LoVo (cell line): ENCODE results near the gene MSGN1.
"Not testable (repeated sequence)": the region's sequence is repeated elsewhere in the genome, so short reads cannot be mapped to it uniquely, and the experiment has no call there.

Experiments used
- DNase-seq: peaks from one replicate; pipeline ENCODE4 v3.0.0-alpha.2; 2016; ENCODE audit warnings: low spot score

Gene MSGN1

GRCh38 chr2:17805166-17805565, 11.1 kb upstream of the MSGN1 start:
- DNase-seq, result no peak

GRCh38 chr2:17805717-17806363, 10.4 kb upstream of the MSGN1 start:
- no peak for DNase-seq

GRCh38 chr2:17813010-17813741, 3.1 kb upstream of the MSGN1 start:
- DNase-seq, result no peak

- no peak for DNase-seq
Observed at GRCh38 chr2:17813742-17814473, 2.4 kb upstream of the MSGN1 start.

DNA sequence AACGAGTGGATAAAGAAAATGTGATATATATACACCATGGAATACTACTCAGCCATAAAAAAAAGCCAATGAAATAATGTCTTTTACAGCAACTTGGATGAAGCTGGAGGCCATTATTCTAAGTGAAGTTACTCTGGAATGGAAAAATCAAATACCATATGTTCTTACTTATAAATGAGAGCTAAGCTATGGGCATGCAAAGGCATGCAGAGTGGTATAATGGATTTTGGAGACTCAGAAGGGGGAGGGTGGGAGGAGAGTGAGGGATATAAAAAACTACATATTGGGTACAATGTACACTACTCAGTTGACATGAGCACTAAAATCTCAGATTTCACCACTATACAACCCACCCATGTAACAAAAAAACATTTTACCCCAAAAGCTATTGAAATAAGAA, 1.7 kb upstream of the MSGN1 start:
- no peak for DNase-seq

- DNase-seq, result peak; percentile 16
Observed at GRCh38 chr2:17815468-17816184, 634 bp upstream of the MSGN1 start.

DNA sequence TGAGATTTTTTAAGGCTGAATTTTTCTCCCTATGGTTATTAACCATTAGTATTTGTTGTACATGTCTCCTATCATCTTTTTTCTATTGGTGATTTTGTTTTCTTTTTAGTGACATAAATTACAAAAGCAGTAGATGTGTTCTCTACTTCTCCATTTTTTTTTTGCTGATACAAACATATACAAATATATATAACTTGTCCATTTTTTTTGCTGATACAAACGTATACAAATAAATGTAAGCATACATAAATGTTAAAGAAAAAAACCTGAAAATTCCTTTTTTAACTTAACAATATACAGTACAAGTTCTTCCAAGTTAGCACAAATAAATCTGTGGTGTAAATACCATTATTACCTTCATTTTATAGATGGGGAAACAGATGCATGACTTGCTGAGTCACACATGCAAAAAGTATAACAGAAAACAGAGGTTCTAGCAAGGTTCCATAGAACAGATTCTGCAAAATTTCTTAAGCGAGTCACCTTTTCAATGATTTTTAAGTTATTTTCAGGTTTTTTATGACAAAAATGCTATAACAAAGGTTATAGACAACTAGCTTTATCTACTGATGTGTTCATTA, 2.1 kb downstream of the MSGN1 start:
- DNase-seq, result no peak

GRCh38 chr2:17821080-17821479, 4.8 kb downstream of the MSGN1 start:
- no peak for DNase-seq

DNA sequence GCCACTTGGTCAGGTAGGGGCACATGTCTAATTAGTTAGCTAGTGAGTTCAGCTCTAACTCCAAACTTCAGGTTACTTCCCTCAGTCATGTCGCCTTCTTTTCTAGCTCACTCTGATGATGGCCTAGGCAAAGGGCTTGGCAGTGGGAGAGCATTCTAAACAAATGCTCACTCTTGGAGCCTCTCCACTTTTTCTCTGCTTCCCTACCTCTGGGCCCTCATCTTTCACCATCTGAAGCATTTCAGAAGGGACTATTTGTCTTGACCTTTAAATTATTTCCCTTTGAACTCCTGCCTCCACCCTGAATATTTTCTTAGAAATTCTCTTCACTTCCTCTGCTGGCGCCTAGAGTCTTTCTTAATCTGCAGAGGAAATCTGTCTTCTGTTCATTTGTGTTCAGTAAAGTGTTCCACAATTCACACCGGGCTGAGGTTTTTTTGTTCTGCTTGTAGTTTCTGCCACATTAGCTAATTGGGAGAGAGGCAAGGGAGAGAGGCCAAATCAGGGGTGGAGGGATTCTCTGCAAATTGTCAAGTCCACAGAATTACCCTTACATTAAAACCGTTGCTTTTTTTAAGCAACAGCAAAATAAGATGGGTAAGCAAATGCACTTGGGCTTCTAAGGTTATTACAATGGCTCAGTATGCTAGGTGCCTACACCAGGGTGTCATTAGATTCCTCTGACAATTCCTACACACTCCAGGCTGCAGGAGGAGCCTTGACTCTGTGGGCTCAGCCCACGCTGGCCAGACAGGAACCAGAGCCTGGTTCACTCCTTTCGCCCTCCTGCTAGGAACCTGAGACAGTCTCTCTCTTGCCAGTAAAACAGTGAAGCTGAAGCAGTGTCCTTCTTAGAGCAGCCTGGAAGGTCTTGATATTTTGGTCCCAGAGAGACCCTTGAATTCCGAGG, 5.5 kb downstream of the MSGN1 start:
- DNase-seq, result no peak

DNA sequence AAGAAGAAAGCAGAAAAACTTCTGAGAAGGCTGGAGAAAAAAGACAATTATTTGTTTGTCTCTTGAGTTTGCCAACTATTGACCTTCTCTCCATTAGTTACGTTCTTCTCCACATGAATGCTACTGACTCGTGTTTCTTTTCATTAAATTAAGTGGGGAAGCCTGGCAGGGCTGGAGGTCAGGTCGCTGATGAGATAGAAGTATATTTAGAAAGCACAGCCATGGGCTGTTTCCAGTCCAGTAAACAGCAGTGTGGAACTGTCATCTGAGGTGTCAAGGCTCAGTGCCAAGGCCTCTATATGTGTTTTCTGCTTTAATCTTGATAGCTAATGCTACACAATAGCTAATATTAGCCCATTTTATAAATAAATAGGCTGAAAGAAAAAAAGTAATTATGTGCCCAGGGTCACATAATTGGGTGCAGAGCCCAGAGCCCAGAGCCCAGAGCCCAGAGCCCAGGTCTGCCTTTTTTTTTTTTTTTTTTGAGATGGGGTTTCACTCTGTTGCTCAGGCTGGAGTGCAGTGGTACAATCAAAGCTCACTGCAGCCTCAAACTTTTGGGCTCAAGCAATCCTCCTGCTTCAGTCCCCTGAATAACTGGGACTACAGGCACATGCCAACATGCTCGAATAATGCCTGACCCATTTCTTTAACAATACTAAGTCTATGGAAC, 6.3 kb downstream of the MSGN1 start:
- DNase-seq, result no peak

DNA sequence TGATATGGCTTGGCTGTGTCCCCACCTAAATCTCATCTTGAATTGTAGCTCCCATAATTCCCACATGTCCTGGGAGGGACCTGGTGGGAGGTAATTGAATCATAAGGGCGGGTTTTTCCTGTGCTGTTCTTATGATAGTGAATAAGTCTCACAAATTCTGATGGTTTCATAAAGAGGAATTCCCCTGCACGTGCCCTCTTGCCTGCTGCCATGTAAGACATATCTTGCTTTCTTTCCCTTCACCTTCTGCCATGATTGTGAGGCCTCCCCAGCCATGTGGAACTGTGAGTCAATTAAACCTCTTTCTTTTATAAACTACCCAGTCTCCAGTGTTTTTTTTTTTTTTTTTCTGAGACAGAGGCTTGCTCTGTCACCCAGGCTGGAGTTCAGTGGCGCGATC, 7.4 kb downstream of the MSGN1 start:
- not testable (repeated sequence) for DNase-seq

GRCh38 chr2:17827316-17827715, 11.1 kb downstream of the MSGN1 start:
- no peak for DNase-seq

DNA sequence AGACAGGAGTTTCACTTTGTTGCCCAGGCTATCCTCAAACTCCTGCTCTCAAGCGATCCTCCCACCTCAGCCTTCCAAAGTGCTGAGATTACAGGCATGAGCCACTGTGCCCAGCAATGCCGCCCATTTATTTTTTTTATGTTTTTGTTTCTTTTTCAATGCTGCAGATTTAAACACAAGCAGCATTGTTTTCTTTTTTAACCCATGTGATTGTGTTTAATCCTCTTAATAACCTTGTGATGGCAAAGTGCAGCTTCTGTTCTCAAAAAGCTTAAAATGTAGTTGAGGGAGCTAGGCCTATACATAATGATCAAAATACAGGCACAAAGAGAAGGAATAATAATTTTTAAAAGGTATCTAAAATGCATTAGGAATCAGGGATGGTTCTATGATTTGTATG, 11.5 kb downstream of the MSGN1 start:
- no peak for DNase-seq

DNA sequence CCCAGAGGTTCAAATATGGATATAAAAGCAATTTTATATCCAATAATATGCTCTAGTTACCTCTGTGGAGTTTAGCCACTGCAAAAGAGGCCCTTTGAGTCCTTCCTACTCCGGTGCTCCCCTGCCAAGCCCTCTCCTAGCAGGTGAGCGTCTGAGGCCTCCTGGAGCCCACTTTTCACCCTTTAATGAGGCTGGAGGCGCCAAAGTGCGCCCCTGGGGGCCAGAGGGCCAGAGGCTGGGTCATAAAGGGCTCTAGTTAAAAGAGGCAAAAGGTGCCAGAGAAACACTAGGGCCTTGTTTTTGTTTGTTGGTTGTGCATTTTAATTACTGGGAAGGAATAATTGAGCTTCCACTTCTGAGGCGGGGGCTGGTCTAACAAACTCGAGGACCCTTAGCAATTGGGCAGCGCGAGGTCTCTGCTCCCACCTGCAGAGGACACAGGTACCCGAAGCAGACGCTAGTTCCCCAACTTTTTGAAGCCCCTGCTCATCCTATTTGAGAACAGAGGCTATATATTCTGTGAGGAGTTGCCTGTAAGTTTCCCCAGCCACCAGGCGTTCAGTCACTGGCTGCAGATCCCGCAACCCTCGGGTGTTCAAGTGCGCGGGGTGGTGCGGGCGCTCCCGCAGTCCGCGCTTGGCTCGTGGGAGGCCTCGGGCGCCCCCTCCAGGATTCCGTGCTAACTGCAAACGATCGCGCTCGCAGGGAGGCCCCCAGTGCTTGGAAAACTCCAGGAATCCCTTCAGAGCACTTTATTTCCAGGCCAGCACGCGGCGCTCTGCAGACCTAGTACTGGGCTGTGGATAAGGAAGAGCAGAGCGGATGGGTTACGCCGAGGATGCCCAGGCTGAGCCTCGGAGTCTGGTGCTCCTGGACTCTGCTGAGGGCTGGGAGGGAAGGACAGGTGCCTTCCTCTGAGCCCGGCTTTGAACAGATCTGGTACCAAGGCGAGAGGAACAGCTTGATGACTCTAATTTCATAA, 14.1 kb downstream of the MSGN1 start:
- peak; percentile 40 for DNase-seq

DNA sequence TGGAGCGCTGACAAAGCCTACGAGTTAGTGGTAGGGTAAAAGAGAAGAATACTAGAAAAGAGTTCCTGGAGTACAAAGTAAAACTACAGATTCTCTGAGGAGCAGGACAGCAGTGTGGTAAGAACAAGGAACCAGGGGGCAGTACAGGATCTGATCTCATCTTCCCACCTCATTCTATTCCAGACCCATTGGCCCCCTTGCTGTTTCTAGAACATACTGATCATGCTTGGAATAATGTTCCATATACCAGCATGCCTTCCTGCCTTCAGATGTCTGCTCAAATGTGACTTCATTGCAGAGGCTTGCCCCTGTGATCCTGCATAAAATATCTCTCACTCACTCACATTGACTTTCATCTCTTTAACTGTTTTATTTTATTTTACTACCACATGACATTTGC, 19.3 kb downstream of the MSGN1 start:
- DNase-seq, result no peak

GRCh38 chr2:17839959-17840358, 23.7 kb downstream of the MSGN1 start:
- no peak for DNase-seq

GRCh38 chr2:17843457-17843856, 27.2 kb downstream of the MSGN1 start:
- no peak for DNase-seq

DNA sequence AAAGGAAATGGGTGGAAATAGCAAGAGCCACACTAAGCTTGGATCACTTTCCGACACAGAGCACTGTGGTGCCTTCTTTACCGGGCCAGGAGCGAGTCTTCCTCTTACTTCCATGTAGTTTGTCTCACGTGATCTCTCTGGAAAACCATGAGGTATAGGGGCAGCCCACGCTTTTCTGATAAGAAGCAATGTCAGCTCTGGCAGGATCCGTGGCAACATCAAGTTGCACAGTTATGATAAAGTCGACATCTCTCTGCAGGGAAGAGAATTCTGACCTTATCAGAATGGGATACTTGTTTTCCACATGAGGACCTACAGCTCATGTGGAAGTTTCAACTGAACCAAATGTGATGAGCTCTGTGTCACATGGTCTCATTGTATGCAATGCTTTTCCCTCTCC, 29.5 kb downstream of the MSGN1 start:
- no peak for DNase-seq

- no peak for DNase-seq
Observed at GRCh38 chr2:17846676-17847075, 30.4 kb downstream of the MSGN1 start.
